Kidney tubule cell (primary cell): ENCODE results near the gene C22orf31.

Source experiments
- DNase-seq: peaks from one replicate; pipeline ENCODE4 v3.0.0-alpha.2; 2018; ENCODE audit warnings: low spot score

Gene C22orf31

GRCh38 chr22:29029202-29030000, 32.2 kb downstream of the C22orf31 start:
- DNase-seq, result no peak

GRCh38 chr22:29028468-29028867, 33.2 kb downstream of the C22orf31 start:
- no peak for DNase-seq

GRCh38 chr22:29026579-29026978, 35.1 kb downstream of the C22orf31 start:
- DNase-seq, result no peak

- DNase-seq, result peak; percentile 23
Measured at GRCh38 chr22:29023172-29023796, 38.3 kb downstream of the C22orf31 start.

- DNase-seq, result peak; percentile 81
Measured at GRCh38 chr22:29022101-29022817, 39.4 kb downstream of the C22orf31 start.

- DNase-seq, result no peak
Measured at GRCh38 chr22:29018293-29019189, 43.1 kb downstream of the C22orf31 start.

- peak; percentile 56 for DNase-seq
Measured at GRCh38 chr22:29016067-29016938, 45.3 kb downstream of the C22orf31 start.

- DNase-seq, result no peak
Measured at GRCh38 chr22:29014773-29015172, 46.9 kb downstream of the C22orf31 start.

GRCh38 chr22:29014293-29014692, 47.3 kb downstream of the C22orf31 start:
- DNase-seq, result no peak

- no peak for DNase-seq
Measured at GRCh38 chr22:29012952-29013351, 48.7 kb downstream of the C22orf31 start.

GRCh38 chr22:29012101-29012433, 49.6 kb downstream of the C22orf31 start:
- no peak for DNase-seq

- no peak for DNase-seq
Measured at GRCh38 chr22:29011240-29012100, 50.2 kb downstream of the C22orf31 start.

- DNase-seq, result no peak
Measured at GRCh38 chr22:29009148-29009547, 52.5 kb downstream of the C22orf31 start.
